AG04450 (cell line): Measurements from ENCODE around the gene GABRB3. TPM values are rescaled to one million over a fixed set of nuclear protein-coding genes. Genes with fewer than 3 reads are reported as not detected.

ENCODE experiments used
- CTCF ChIA-PET: fragments of 300-600, 350-600 bp; formaldehyde crosslinking; extraction: SDS; loops from one replicate; lab custom pipeline; 2022; ENCODE audit warnings: antibody characterized with exemption, inconsistent platforms; lab: Charles Lee
- POLR2A ChIA-PET: fragments of 350-600 bp; formaldehyde crosslinking; extraction: SDS; loops from one replicate; lab custom pipeline; 2021; ENCODE audit warnings: antibody characterized with exemption, inconsistent platforms; lab: Yijun Ruan, JAX
- DNase-seq: peaks from one replicate; pipeline ENCODE4 v3.0.0-alpha.2; 2011; ENCODE audit warnings: low read depth, low spot score
- H3K27ac ChIP-seq: one replicate; pipeline ENCODE4 v1.5.1; 2012; ENCODE audit warnings: low read depth, low read length, control low read depth
- H3K27me3 ChIP-seq: one replicate; pipeline ENCODE4 v1.6.0; 2012; ENCODE audit warnings: low read length; ENCODE audit not compliant: control insufficient read depth, insufficient read depth
- H3K4me3 ChIP-seq: 2 replicates; pipeline ENCODE4 v1.5.1; 2011; ENCODE audit warnings: mild to moderate bottlenecking, low read depth, low read length, control low read depth
- H3K9me3 ChIP-seq: 2 replicates; pipeline ENCODE4 v1.5.1; 2012; ENCODE audit warnings: low read length; ENCODE audit not compliant: control insufficient read depth, insufficient read depth
- CTCF ChIP-seq: IDR thresholded peaks from 2 replicates; pipeline ENCODE4 v1.5.1; 2011; ENCODE audit warnings: low read depth, low read length, control low read depth, inconsistent platforms
- polyA plus RNA-seq: library from polyadenylated mRNA; depleted of rRNA; stranded (reverse); fragments of >200 nt; gene quantifications from 2 replicates; pipeline ENCODE4 v1.2.3, GENCODE V29; 2011

Gene GABRB3
- polyA plus RNA-seq, 1 experiment: 0.63 TPM

GRCh38 chr15:26564361-26564760 is 208.5 kb downstream of the GABRB3 start:
- Histone ChIP-seq H3K27ac (no peak overlapping the region), H3K4me3 (no peak overlapping the region), H3K9me3 (peaks cover 32% of the 10 kb centered on the region), H3K27me3 (no peaks in the 10 kb centered on the region)
- TF ChIP-seq CTCF: no peak
- no peak for DNase-seq
- CTCF ChIA-PET: no interaction called here
- POLR2A ChIA-PET: no interaction called here

GRCh38 chr15:26562336-26562735 is 210.5 kb downstream of the GABRB3 start:
- ChIA-PET CTCF (no interaction called here), POLR2A (no interaction called here)
- Histone ChIP-seq H3K9me3 (peaks cover 36% of the 10 kb centered on the region), H3K27me3 (no peaks in the 10 kb centered on the region), H3K27ac (no peak overlapping the region), H3K4me3 (no peak overlapping the region)
- no peak for TF ChIP-seq CTCF
- no peak for DNase-seq

GRCh38 chr15:26561896-26562295 is 211.0 kb downstream of the GABRB3 start:
- no peaks in the 10 kb centered on the region for H3K27me3 ChIP-seq
- TF ChIP-seq CTCF: no peak
- no peak overlapping the region for H3K27ac ChIP-seq
- H3K4me3 ChIP-seq: no peak overlapping the region
- ChIA-PET CTCF (no interaction called here), POLR2A (no interaction called here)
- DNase-seq: no peak
- H3K9me3 ChIP-seq: peaks cover 36% of the 10 kb centered on the region

- no peak overlapping the region for H3K4me3 ChIP-seq
- H3K9me3 ChIP-seq: peaks cover 32% of the 10 kb centered on the region
- CTCF ChIA-PET: no interaction called here
- H3K27me3 ChIP-seq: no peaks in the 10 kb centered on the region
- no peak overlapping the region for H3K27ac ChIP-seq
- POLR2A ChIA-PET: no interaction called here
- TF ChIP-seq CTCF: no peak
- no peak for DNase-seq
Observed at GRCh38 chr15:26561130-26561529, 211.7 kb downstream of the GABRB3 start.

- no peak for DNase-seq
- H3K4me3 ChIP-seq: no peak overlapping the region
Observed at GRCh38 chr15:26555898-26556297, 217.0 kb downstream of the GABRB3 start.

More at GRCh38 chr15:26555898-26556297, 217.0 kb downstream of the GABRB3 start:
- ChIA-PET POLR2A (no interaction called here), CTCF (no interaction called here)
- Histone ChIP-seq H3K9me3 (peaks cover 32% of the 10 kb centered on the region), H3K27ac (no peak overlapping the region), H3K27me3 (no peaks in the 10 kb centered on the region)
- TF ChIP-seq CTCF: no peak
